Measurements from ENCODE around the gene TCHP.
A peak's percentile ranks its signal among the peaks of the same experiment; 100 is the strongest.
"Not testable (repeated sequence)": the region's sequence is repeated elsewhere in the genome, so short reads cannot be mapped to it uniquely, and the experiment has no call there.

TCHP gene

DNA sequence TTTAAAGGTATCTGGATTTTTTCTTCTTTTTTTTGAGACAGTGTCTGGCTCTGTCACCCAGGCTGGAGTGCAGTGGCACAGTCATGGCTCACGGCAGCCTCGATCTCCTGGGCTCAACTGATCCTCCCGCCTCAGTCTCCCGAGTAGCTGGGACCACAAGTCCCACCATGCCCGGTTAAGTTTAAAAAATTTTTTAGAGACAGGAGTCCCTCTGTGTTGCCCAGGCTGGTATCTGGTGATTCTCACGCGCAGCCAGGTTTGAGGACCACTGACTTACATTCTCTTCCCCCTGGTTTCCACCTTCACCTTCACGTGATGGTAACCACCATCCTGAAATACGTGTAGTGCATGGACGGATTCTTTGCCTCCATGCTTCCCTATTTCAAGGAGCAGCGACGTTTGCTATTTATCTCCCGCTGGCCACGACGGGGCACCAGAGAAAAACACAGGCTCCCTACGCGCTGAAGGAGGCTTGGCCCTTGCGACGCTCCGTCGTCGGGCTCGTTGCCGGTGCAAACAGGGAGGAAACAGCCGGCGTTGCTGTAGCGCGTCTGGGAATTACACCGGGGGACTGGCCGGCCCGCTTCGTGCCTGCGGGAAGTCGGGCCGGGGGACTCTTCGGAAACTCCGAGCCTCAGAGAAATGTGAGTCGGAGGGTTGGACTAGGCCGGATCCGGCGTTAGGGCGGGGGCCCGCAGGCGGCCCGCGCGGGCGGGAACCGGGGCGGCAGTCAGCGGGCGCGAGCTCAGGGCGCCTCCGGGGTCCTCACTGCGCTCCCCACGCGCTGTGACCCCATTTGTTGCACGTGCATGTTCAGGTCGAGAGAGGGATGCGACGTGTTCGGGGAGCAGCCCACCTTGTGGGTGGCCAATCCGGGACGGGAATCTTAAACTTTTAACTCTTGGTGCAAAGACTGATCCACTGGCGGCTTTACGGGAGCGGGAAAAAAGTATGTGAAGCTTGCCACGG lies at the start of gene TCHP:
TCHP (plus strand) TSS at position 492 of the 969 bp plus-strand sequence. CDS start 2,753 bp downstream, outside the sequence.
- peak; percentile 65 for DNase-seq

GRCh38 chr12:109850518-109850917 lies 49.6 kb upstream of the TCHP start:
- not testable (repeated sequence) for DNase-seq

GRCh38 chr12:109855377-109855776 lies 44.7 kb upstream of the TCHP start:
- no peak for DNase-seq

DNA sequence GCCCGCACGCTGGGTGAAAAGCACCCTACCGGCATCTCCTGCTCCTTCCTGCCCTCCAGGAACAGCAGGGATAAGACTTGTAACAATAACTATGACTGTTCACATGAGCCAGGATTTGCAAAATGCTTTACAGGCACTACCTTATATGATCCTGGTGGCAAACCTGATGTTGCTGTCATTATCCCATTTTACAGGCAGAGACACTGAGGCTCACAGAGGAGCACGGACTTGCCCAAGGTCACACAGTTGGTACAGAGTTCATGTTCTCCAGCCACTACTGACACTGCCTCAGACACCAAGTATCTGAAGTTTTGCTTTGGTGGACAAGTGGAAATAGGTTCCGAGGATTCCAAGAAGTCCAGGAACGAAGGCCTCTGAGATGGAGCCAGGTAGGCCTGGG lies 42.4 kb upstream of the TCHP start:
- DNase-seq, result no peak

DNA sequence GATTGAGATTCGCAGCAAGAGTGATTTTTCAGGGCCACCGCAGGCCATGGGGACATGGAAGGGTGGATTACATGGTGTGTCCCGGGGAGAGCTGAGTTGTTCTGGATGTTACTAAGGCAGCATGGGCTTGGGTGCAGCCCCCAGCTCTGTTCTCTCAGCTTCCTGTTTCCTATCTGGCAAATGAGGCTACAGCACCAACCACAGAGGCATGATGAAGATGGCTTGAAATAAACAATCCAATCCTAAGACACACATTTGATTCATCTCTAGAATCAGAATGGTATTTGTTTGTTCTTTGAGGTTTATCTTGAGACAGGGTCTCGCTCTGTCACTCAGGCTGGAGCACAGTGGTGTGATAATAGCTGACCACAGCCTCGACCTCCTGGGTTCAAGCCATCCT lies 41.3 kb upstream of the TCHP start:
- DNase-seq, result no peak

DNA sequence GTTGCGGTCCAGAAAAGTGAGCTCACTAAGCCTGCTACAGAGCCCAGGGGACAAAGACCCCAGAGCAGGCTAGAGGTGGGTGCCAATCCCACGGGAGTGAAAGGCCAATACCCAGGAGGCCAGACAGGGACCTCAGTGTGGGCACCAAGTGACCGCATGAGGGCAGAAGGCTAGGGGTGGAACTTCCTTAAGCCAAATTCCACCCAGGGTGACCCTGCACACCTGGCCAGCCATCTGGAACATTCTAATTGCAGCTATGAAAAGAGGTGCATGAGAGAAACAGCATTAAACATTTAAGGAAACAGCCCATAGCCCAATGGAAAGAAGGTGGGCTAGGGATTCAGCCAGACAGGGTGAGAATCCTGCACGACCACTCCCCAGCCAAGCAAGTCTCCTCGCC lies 39.1 kb upstream of the TCHP start:
- DNase-seq, result no peak

DNA sequence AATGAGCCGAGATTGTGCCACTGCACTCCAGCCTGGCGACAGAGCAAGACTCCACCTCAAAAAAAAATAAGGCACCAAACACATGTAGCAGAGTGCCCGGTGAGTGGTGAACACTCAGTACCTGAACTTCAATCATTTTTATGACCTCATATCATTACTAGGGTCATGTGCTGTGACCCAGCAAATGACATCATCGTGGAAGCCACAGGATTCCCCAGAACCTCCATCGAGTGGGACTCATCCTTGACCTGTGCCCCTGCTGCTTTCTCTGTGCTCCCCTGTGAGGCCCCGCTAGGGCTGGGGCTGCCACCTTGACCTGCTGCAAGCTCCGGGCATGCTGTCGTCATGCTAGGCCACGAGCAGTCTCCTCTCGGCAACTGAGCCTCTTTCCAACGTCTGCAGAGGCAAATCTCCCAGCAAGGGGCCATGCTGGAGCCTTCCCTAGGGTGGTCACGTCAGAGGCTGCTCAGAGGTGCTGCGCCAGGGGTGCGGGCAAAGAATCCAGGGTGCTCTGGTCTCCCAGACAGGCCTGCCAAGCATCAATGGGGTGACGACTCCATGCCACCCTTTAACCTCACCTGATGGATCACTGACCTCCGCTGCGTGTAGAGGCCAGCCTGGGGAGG lies 38.3 kb upstream of the TCHP start:
- no peak for DNase-seq

DNA sequence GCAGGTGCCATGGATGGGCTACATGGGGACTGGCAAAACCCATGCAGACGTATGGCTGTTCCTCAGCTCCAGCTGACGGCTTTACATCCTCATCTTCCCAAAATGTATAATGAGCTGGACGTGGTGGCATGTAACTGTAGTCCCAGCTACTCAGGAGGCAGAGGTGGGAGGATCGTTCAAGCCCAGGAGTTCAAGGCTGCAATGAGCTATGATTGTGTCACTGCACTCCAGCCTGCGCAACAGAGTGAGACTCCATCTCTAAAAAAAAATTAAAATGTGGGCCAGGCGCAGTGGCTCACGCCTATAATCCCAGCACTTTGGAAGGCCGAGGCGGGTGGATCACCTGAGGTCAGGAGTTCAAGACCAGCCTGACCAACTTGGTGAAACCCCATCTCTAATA lies 37.6 kb upstream of the TCHP start:
- not testable (repeated sequence) for DNase-seq

DNA sequence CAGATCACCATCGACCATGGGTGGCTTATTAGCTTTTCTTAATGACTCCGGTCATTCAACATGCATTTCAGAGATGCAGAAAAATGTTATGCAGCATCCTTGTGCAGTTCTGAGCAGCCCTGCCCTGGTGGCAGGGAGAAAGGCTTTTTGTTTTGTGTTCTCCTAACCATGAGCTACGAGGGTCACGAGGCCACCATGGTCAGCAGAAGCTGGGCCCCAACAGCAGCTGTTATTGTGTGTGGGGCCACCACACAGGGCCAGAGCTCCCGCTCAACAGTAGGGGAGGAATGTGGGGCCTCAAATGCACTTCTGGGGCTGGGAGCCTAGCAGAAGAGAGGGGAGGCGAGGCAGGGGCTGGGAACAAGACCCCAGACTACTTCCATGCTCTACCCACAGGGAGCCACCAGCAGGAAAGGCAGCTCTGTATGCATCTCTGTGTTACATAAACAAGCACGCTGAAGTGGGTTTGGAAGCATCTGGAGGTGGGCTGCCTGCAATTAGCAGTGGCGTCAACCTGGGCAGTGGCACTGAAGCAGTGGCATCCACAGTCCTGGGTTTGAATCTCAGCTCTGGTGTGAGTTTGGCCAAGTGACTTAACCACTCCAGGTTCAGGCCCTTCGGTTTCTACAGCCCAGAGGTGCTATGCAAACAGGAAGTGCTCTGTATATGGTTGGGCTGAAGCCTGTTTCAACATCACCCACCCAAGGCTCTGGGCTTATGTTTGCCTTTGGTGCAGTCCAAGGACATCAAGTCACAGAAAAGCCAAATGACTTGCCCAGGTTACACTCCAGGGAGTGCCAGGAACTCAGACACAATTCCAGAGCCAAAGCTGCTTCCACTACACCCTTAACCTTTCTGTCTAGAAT lies 36.0 kb upstream of the TCHP start:
- DNase-seq, result no peak

- no peak for DNase-seq
These were observed 35.2 kb upstream of the TCHP start for GRCh38 chr12:109864916-109865315.

DNA sequence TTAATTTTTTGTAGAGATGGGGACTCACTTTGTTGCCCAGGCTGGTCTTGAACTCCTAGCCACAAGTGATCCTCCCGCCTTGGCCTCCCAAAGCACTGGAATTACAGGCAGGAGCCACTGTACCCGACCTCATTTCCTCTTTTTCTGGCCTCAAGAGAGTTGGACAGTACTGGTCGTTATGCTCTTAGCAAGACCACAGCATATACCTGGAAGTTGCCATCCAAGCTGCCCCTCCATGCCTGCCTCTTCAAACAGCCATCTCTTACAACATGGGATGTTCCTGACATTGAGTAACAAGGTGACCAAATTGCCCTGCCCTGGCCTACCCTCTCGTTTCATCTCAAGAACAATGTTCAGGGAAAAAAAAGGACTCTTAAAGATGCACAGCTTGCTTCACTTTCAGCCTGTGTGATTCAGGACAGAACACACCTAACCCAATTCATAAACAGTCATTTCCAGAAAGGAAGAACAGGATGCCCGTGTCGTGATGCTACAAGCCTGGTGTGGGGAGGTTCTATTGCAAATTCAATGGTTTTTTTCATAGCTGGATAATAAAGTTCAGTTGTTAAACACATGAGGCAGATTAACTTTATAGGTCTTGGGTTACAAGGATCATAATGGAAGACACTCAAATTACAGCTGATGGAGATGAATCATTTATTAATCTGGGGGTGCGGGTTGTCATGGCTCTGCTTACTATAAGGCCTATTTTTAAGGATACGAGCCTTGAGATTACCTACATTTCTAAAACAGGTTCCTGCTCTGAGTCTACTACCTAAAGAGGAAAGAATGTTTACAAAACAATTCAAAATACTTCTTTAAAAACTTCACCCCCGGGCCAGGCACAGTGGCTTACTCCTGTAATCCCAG lies 31.7 kb upstream of the TCHP start:
- no peak for DNase-seq

- DNase-seq, result no peak
These were observed 29.4 kb upstream of the TCHP start for GRCh38 chr12:109870648-109871047.

GRCh38 chr12:109871668-109872314 lies 28.3 kb upstream of the TCHP start:
- DNase-seq, result no peak

DNA sequence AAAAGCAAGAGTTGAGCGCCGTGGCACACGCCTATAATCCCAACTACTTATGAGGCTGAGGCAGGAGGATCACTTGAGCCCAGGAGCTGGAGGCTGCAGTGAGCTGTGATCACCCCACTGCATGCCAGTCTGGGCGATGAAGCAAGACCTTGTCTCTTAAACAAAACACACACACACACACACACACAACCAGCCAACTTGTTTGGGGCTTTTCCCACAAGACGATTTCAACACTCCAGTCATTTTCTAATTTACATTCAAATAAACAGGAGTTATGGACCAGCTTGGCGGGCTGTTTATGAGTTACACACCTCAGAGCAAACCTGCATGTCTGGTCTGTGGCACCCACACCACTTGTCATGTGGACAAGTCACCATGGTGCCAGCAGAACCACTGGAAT lies 26.4 kb upstream of the TCHP start:
- no peak for DNase-seq

- DNase-seq, result no peak
These were observed 24.4 kb upstream of the TCHP start for GRCh38 chr12:109875572-109876131.

- DNase-seq, result no peak
These were observed 23.7 kb upstream of the TCHP start for GRCh38 chr12:109876406-109876805.

GRCh38 chr12:109877504-109878246 lies 22.4 kb upstream of the TCHP start:
- no peak for DNase-seq

GRCh38 chr12:109878247-109878625 lies 21.8 kb upstream of the TCHP start:
- DNase-seq, result no peak

DNA sequence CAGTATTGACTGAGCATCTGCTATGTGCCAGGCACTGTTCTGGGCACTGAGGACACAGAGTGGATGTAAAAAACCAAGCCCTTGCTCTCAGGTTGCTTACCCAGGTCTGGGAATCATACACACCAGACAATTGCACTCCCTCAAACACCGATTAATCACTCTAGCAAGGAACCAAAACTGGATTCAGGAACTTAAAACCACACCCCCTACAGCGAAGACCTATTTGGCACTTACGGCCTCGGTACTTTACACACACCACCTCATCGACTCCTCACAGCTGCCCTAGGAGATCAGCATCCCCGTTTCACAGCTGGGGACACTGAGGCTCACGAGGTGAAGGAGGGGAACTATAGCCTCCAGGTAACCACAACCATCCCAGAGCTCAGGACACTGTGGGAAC lies 21.3 kb upstream of the TCHP start:
- DNase-seq, result no peak

- no peak for DNase-seq
These were observed 20.6 kb upstream of the TCHP start for GRCh38 chr12:109879351-109880042.
